ENCODE measurements around the gene RAB10. TPM values are rescaled to one million over a fixed set of nuclear protein-coding genes. Genes with fewer than 3 reads are reported as not detected.
"Not testable (repeated sequence)": the region's sequence is repeated elsewhere in the genome, so short reads cannot be mapped to it uniquely, and the experiment has no call there.

Gene RAB10
- total RNA-seq, 1 donor from 2014 or later: 192 TPM

GRCh38 chr2:25994509-25994908 lies 39.4 kb upstream of the RAB10 start:
- Mint-ChIP-seq H3K27me3 (ENCODE audit: low read depth, unreplicated experiment) (no peaks in the 10 kb centered on the region), H3K27ac (ENCODE audit: unreplicated experiment) (no peak overlapping the region), H3K36me3 (ENCODE audit: low read depth, unreplicated experiment) (no peaks in the 10 kb centered on the region), H3K4me1 (ENCODE audit: low read depth, unreplicated experiment) (peaks cover 9% of the 10 kb centered on the region), H3K4me3 (ENCODE audit: unreplicated experiment) (no peak overlapping the region), H3K9me3 (ENCODE audit: unreplicated experiment) (no peaks in the 10 kb centered on the region)
- no peaks in the 10 kb centered on the region for H3K36me3 ChIP-seq (ENCODE audit: insufficient read depth, low read length)
- H3K9ac ChIP-seq (ENCODE audit: low read length): no peak overlapping the region
- no peaks in the 10 kb centered on the region for H3K27me3 ChIP-seq (ENCODE audit: insufficient read depth, low read length)
- H3K79me2 ChIP-seq (ENCODE audit: insufficient read depth, low read length): no peaks in the 10 kb centered on the region
- no peak overlapping the region for H3K4me3 ChIP-seq (ENCODE audit: insufficient read depth, low read depth, low read length)
- H2AFZ ChIP-seq (ENCODE audit: low read depth, low read length): no peak overlapping the region
- no peak overlapping the region for H3K27ac ChIP-seq (ENCODE audit: low read depth, low read length)
- H4K20me1 ChIP-seq (ENCODE audit: insufficient read depth, low read length): no peaks in the 10 kb centered on the region
- no peak overlapping the region for H3K4me2 ChIP-seq (ENCODE audit: low read length)
- TF ChIP-seq EZH2 (IDR thresholded peaks at IDR 0.05; ENCODE audit: insufficient read depth, low read length): no peak
- TF ChIP-seq, protein P1, sequence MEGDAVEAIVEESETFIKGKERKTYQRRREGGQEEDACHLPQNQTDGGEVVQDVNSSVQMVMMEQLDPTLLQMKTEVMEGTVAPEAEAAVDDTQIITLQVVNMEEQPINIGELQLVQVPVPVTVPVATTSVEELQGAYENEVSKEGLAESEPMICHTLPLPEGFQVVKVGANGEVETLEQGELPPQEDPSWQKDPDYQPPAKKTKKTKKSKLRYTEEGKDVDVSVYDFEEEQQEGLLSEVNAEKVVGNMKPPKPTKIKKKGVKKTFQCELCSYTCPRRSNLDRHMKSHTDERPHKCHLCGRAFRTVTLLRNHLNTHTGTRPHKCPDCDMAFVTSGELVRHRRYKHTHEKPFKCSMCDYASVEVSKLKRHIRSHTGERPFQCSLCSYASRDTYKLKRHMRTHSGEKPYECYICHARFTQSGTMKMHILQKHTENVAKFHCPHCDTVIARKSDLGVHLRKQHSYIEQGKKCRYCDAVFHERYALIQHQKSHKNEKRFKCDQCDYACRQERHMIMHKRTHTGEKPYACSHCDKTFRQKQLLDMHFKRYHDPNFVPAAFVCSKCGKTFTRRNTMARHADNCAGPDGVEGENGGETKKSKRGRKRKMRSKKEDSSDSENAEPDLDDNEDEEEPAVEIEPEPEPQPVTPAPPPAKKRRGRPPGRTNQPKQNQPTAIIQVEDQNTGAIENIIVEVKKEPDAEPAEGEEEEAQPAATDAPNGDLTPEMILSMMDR (IDR thresholded peaks at IDR 0.05; ENCODE audit: insufficient read depth, low read depth, low read length): no peak
- no peak for FAIRE-seq
- no peaks in the 10 kb centered on the region for H3K9me3 ChIP-seq (ENCODE audit: insufficient read depth, low read depth, low read length)
- no peak for DNase-seq (ENCODE audit: low read depth)
- peaks cover 3% of the 10 kb centered on the region for H3K4me1 ChIP-seq (ENCODE audit: insufficient read depth, low read length)

DNA sequence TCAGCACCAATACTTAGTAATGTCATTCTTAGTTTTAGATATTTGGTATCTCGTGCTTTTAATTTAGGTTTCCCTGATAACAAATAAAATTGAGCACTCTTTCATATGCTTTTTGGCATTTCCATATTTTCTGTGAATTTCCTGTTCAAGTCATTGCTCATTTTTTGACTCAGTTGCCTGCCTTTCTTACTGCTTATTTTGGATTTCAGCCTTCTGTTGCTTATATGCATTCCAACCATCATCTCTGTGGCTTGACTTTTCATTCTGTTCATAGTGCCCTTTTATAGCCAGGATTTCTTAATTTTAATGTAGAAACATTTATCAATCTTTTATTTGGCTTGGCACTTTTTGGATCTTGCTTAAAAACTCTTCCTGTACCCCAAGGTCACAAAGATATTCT lies 37.0 kb upstream of the RAB10 start:
- no peak overlapping the region for H3K4me3 Mint-ChIP-seq (ENCODE audit: unreplicated experiment)
- Histone ChIP-seq H3K27me3 (ENCODE audit: insufficient read depth, low read length) (no peaks in the 10 kb centered on the region), H3K4me2 (ENCODE audit: low read length) (no peak overlapping the region), H2AFZ (ENCODE audit: low read depth, low read length) (no peak overlapping the region), H3K9ac (ENCODE audit: low read length) (no peak overlapping the region), H3K79me2 (ENCODE audit: insufficient read depth, low read length) (no peaks in the 10 kb centered on the region), H3K9me3 (ENCODE audit: insufficient read depth, low read depth, low read length) (no peaks in the 10 kb centered on the region), H4K20me1 (ENCODE audit: insufficient read depth, low read length) (no peaks in the 10 kb centered on the region), H3K4me1 (ENCODE audit: insufficient read depth, low read length) (peaks cover 11% of the 10 kb centered on the region), H3K27ac (ENCODE audit: low read depth, low read length) (no peak overlapping the region), H3K4me3 (ENCODE audit: insufficient read depth, low read depth, low read length) (no peak overlapping the region), H3K36me3 (ENCODE audit: insufficient read depth, low read length) (no peaks in the 10 kb centered on the region)
- no peaks in the 10 kb centered on the region for H3K36me3 Mint-ChIP-seq (ENCODE audit: low read depth, unreplicated experiment)
- FAIRE-seq: no peak
- TF ChIP-seq, protein P1 (IDR thresholded peaks at IDR 0.05; ENCODE audit: insufficient read depth, low read depth, low read length): no peak
- no peak for TF ChIP-seq EZH2 (IDR thresholded peaks at IDR 0.05; ENCODE audit: insufficient read depth, low read length)
- H3K9me3 Mint-ChIP-seq (ENCODE audit: unreplicated experiment): no peaks in the 10 kb centered on the region
- peaks cover 19% of the 10 kb centered on the region for H3K4me1 Mint-ChIP-seq (ENCODE audit: low read depth, unreplicated experiment)
- H3K27me3 Mint-ChIP-seq (ENCODE audit: low read depth, unreplicated experiment): no peaks in the 10 kb centered on the region
- H3K27ac Mint-ChIP-seq (ENCODE audit: unreplicated experiment): no peak overlapping the region
- no peak for DNase-seq (ENCODE audit: low read depth)

DNA sequence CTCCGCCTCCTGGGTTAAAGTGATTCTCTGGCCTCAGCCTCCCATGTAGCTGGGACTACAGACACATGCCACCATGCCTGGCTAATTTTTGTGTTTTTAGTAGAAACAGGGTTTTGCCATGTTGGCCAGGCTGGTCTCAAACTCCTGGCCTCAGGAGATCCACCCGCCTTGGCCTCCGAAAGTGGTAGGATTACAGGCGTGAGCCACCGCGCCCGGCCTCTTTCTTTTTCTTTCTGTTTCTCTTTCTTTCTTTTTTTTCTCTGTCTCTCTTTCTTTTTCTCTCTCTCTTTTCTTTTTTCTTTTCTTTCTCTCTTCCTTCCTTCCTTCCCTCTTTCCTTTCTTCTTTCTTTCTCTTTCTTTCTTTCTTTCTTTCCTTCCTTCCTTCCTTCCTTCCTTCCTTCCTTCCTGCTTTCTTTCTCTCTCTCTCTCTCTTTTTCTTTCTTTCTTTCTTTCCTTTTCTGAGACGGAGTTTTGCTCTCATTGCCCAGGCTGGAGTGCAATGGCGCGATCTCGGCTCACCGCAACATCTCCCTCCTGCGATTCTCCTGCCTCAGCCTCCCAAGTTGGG lies 35.0 kb upstream of the RAB10 start:
- not testable (repeated sequence) for H4K20me1 ChIP-seq (ENCODE audit: insufficient read depth, low read length); H2AFZ ChIP-seq (ENCODE audit: low read depth, low read length); H3K9me3 ChIP-seq (ENCODE audit: insufficient read depth, low read depth, low read length); H3K27me3 Mint-ChIP-seq (ENCODE audit: low read depth, unreplicated experiment); H3K4me3 ChIP-seq (ENCODE audit: insufficient read depth, low read depth, low read length); H3K9ac ChIP-seq (ENCODE audit: low read length); H3K27me3 ChIP-seq (ENCODE audit: insufficient read depth, low read length); H3K36me3 ChIP-seq (ENCODE audit: insufficient read depth, low read length); FAIRE-seq; H3K4me2 ChIP-seq (ENCODE audit: low read length); H3K27ac ChIP-seq (ENCODE audit: low read depth, low read length); H3K9me3 Mint-ChIP-seq (ENCODE audit: unreplicated experiment); H3K36me3 Mint-ChIP-seq (ENCODE audit: low read depth, unreplicated experiment); H3K79me2 ChIP-seq (ENCODE audit: insufficient read depth, low read length); DNase-seq (ENCODE audit: low read depth); H3K4me3 Mint-ChIP-seq (ENCODE audit: unreplicated experiment)
- Mint-ChIP-seq H3K4me1 (ENCODE audit: low read depth, unreplicated experiment) (peaks cover 19% of the 10 kb centered on the region), H3K27ac (ENCODE audit: unreplicated experiment) (peak overlapping the region; percentile 93)
- H3K4me1 ChIP-seq (ENCODE audit: insufficient read depth, low read length): peaks cover 14% of the 10 kb centered on the region

DNA sequence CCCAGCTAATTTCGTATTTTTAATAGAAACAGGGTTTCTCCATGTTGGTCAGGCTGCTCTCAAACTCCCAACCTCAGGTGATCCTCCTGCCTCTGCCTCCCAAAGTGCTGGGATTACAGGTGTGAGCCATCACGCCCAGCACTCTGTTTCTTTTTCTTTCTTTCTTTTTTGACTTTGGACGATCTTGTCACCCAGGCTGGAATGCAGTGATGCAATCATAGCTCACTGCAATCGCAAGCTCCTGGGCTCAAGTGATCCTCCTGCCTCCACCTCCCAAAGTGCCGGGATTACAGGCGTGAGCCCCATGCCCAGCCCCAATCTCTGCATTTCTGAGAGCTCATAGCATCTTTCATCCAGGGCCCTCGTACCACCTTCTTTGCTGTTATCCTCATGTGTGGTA lies 34.5 kb upstream of the RAB10 start:
- not testable (repeated sequence) for FAIRE-seq

More for the DNA sequence above, 34.5 kb upstream of the RAB10 start:
- H4K20me1 ChIP-seq (ENCODE audit: insufficient read depth, low read length); H3K9me3 Mint-ChIP-seq (ENCODE audit: unreplicated experiment); H3K36me3 Mint-ChIP-seq (ENCODE audit: low read depth, unreplicated experiment); H3K4me2 ChIP-seq (ENCODE audit: low read length); H3K27ac ChIP-seq (ENCODE audit: low read depth, low read length); H3K4me3 ChIP-seq (ENCODE audit: insufficient read depth, low read depth, low read length); H3K79me2 ChIP-seq (ENCODE audit: insufficient read depth, low read length); H2AFZ ChIP-seq (ENCODE audit: low read depth, low read length); DNase-seq (ENCODE audit: low read depth); H3K36me3 ChIP-seq (ENCODE audit: insufficient read depth, low read length); H3K27me3 ChIP-seq (ENCODE audit: insufficient read depth, low read length); H3K9ac ChIP-seq (ENCODE audit: low read length); H3K9me3 ChIP-seq (ENCODE audit: insufficient read depth, low read depth, low read length); H3K27me3 Mint-ChIP-seq (ENCODE audit: low read depth, unreplicated experiment): not testable (repeated sequence)
- H3K4me3 Mint-ChIP-seq (ENCODE audit: unreplicated experiment): peak overlapping the region; percentile 29
- peaks cover 14% of the 10 kb centered on the region for H3K4me1 ChIP-seq (ENCODE audit: insufficient read depth, low read length)
- H3K27ac Mint-ChIP-seq (ENCODE audit: unreplicated experiment): peak overlapping the region; percentile 93
- peaks cover 19% of the 10 kb centered on the region for H3K4me1 Mint-ChIP-seq (ENCODE audit: low read depth, unreplicated experiment)

Measured in astrocyte (in vitro differentiated cells and primary cell).